HG03280 (cell line): Measurements from ENCODE around the gene NPR1.
"Not testable (repeated sequence)": the region's sequence is repeated elsewhere in the genome, so short reads cannot be mapped to it uniquely, and the experiment has no call there.

ENCODE experiments used
- ATAC-seq: cut with Tn5 transposase; IDR thresholded peaks from one replicate; pipeline ENCODE4 v1.9.1; 2021; ENCODE audit warnings: mild to moderate bottlenecking, moderate library complexity; ENCODE audit not compliant: unreplicated experiment

The NPR1 gene

GRCh38 chr1:153678519-153679336 is at the start of gene NPR1:
Gene NPR1 (plus strand): TSS chr1:153678688. CDS start chr1:153679109, 421 bp downstream.
- no peak for ATAC-seq

- ATAC-seq, result no peak
Measured at GRCh38 chr1:153629343-153629665, 49.2 kb upstream of the NPR1 start.

GRCh38 chr1:153629971-153630370 is 48.5 kb upstream of the NPR1 start:
- ATAC-seq, result no peak

GRCh38 chr1:153630384-153630783 is 48.1 kb upstream of the NPR1 start:
- no peak for ATAC-seq

GRCh38 chr1:153631047-153632022 is 47.2 kb upstream of the NPR1 start:
- ATAC-seq, result no peak

- no peak for ATAC-seq
Measured at GRCh38 chr1:153633161-153633753, 45.2 kb upstream of the NPR1 start.

- ATAC-seq, result peak; percentile 94
Measured at GRCh38 chr1:153633754-153634665, 44.5 kb upstream of the NPR1 start, which contains the start of gene CHTOP. Gene CHTOP (plus strand): TSS chr1:153634066. CDS start chr1:153636589, 2,523 bp downstream.

- no peak for ATAC-seq
Measured at GRCh38 chr1:153635872-153636271, 42.6 kb upstream of the NPR1 start.

- no peak for ATAC-seq
Measured at GRCh38 chr1:153636312-153636711, 42.2 kb upstream of the NPR1 start.

- ATAC-seq, result no peak
Measured at GRCh38 chr1:153638261-153638660, 40.2 kb upstream of the NPR1 start.

- no peak for ATAC-seq
Measured at GRCh38 chr1:153639280-153639679, 39.2 kb upstream of the NPR1 start.

- ATAC-seq, result not testable (repeated sequence)
Measured at GRCh38 chr1:153640213-153640612, 38.3 kb upstream of the NPR1 start.

- ATAC-seq, result no peak
Measured at GRCh38 chr1:153640861-153641260, 37.6 kb upstream of the NPR1 start.

GRCh38 chr1:153642161-153642560 is 36.3 kb upstream of the NPR1 start:
- ATAC-seq, result no peak

- ATAC-seq, result no peak
Measured at GRCh38 chr1:153643100-153643499, 35.4 kb upstream of the NPR1 start.

GRCh38 chr1:153643816-153644215 is 34.7 kb upstream of the NPR1 start:
- no peak for ATAC-seq

- ATAC-seq, result no peak
Measured at GRCh38 chr1:153646672-153647345, 31.7 kb upstream of the NPR1 start.

- ATAC-seq, result no peak
Measured at GRCh38 chr1:153647346-153647714, 31.2 kb upstream of the NPR1 start.

GRCh38 chr1:153648000-153648643 is 30.4 kb upstream of the NPR1 start:
- no peak for ATAC-seq
